ENCODE data around the gene METRN.

METRN gene

GRCh38 chr16:715477-716199, 720 bp downstream of the METRN start:
- H3K27ac ChIP-seq = peak overlapping the region; percentile 98
- TF ChIP-seq ZFX (IDR thresholded peaks at IDR 0.05; ENCODE audit: borderline replicate concordance) = no peak
- peak; percentile 68 for TF ChIP-seq CTCF (IDR thresholded peaks at IDR 0.05)

GRCh38 chr16:716200-716568, 1.3 kb downstream of the METRN start:
- H3K27ac ChIP-seq = peak overlapping the region; percentile 98
- TF ChIP-seq CTCF (IDR thresholded peaks at IDR 0.05) (no peak), ZFX (IDR thresholded peaks at IDR 0.05; ENCODE audit: borderline replicate concordance) (no peak)

GRCh38 chr16:716768-717325, 1.9 kb downstream of the METRN start:
- TF ChIP-seq ZFX (IDR thresholded peaks at IDR 0.05; ENCODE audit: borderline replicate concordance) = no peak
- no peak for TF ChIP-seq CTCF (IDR thresholded peaks at IDR 0.05)
- H3K27ac ChIP-seq = peak overlapping the region; percentile 98

- TF ChIP-seq CTCF (IDR thresholded peaks at IDR 0.05) (no peak), ZFX (IDR thresholded peaks at IDR 0.05; ENCODE audit: borderline replicate concordance) (no peak)
- H3K27ac ChIP-seq = peak overlapping the region; percentile 98
Measured at GRCh38 chr16:717450-718245, 2.7 kb downstream of the METRN start.

- TF ChIP-seq CTCF (IDR thresholded peaks at IDR 0.05) = no peak
- no peak for TF ChIP-seq ZFX (IDR thresholded peaks at IDR 0.05; ENCODE audit: borderline replicate concordance)
- H3K27ac ChIP-seq = peak overlapping the region; percentile 98
Measured at GRCh38 chr16:718389-718788, 3.5 kb downstream of the METRN start.

- TF ChIP-seq CTCF (IDR thresholded peaks at IDR 0.05) (no peak), ZFX (IDR thresholded peaks at IDR 0.05; ENCODE audit: borderline replicate concordance) (no peak)
- peak overlapping the region; percentile 98 for H3K27ac ChIP-seq
Measured at GRCh38 chr16:718922-719321, 4.0 kb downstream of the METRN start.

Data from 22Rv1 (cell line).